GM18520 (cell line): ENCODE data around the gene PLOD2.

Experiments
- ATAC-seq: cut with Tn5 transposase; IDR thresholded peaks from one replicate; pipeline ENCODE4 v1.9.1; 2021; ENCODE audit not compliant: unreplicated experiment

Gene PLOD2

GRCh38 chr3:146101538-146101937, 59.4 kb downstream of the PLOD2 start:
- no peak for ATAC-seq

DNA sequence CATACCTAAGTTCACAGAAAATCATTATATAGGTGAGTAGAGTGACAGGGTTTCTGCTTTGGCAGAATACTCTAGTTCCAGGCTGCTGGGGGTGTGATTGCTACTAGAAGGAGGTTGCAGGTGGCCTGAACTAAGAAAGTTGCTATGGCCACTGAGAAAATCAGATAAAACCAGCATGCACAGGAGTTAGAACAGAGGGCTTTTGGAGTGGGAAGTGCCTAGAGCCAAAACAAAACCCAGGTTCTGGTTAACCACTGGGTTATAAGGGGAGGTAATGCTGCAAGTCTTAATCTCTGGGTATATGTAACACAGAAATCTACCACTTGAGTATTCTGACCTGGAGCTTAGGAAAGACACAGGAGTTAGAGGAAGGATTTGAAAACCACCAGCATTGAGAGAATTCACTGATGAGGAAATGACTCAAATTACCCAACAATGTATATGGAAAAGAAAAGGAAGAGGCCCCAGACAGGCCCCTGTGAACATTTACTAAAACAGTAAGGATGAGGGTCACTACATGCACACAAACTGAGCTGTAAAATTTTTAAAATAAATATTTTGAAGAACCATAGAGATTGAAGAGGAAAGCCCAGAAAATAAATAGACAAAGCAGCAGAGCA, 60.0 kb downstream of the PLOD2 start:
- ATAC-seq: no peak

- ATAC-seq: no peak
Measured at GRCh38 chr3:146100180-146100579, 60.8 kb downstream of the PLOD2 start.

GRCh38 chr3:146099316-146099715, 61.7 kb downstream of the PLOD2 start:
- no peak for ATAC-seq

DNA sequence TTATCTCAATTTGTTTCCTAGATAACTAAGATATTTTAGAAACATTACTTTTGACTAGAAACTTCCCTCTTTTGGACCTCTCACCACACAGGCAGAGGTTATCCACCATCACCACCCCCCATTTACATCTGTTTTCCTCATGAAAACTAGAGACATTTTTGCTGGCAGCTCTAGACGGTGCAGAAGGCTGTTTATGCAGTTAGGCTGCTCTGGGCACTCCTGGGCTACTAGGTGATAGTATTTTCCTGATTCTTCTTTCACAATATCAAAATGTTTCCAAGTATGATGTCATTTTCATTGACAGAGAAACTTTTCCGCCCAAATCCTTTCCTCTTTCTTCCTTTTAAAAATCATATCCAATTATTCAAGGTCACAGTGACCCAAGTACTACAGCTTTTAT, 67.1 kb downstream of the PLOD2 start:
- ATAC-seq: no peak

DNA sequence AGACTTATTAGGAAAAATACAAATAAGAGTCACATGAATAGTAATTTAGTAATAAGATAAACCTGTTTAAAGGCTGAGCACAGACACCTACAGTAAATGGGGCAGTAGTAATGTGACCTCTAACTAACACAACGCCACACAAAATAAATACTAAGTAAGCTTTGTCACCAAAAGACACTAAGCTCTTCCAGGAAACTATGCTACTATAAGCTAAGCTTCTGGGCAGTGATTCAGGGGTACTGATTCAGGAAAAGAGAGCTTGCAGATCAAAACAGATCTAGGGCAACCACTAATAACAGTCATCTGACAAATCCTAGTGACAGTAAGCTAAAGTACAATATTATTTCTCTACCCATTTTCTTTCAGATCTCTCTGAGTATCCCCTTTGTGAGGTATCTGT, 68.8 kb downstream of the PLOD2 start:
- no peak for ATAC-seq

DNA sequence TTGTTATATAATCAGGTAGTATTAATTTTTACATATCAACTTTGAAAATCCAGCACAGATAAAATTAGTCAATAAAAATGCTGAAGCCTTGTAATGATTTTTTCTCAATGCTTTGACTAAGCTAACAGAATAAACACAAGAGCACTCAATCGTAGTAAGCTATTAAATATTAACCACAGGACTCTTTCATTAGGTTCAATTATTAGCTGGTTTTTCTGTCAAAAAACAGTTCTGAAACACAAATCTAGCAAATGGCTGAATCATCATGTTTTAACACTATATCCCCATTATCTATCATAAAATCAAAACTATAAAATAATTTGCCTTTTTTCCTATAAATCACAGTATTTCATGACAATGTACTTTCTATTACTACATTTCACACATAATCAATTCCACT, 69.6 kb downstream of the PLOD2 start:
- ATAC-seq: no peak

DNA sequence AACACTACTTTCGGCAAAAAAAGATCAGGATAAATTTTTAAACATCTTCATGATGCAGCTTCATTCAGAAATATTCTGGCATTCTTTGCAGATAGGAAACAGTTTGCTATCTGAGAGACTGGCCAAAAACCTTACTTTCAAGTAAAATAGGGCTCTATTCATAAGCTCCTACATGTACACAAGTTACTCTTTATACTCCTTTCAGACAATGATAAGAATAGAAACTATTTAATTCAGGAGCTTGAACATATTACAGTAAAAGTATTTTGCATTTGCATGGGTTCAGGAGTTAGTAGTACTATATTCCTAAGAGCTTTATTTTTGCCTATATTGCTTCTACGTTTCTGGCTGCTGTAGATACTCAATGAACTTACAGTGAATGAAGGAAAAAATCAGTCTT, 70.5 kb downstream of the PLOD2 start:
- no peak for ATAC-seq

- ATAC-seq: no peak
Measured at GRCh38 chr3:146088840-146089239, 72.1 kb downstream of the PLOD2 start.

DNA sequence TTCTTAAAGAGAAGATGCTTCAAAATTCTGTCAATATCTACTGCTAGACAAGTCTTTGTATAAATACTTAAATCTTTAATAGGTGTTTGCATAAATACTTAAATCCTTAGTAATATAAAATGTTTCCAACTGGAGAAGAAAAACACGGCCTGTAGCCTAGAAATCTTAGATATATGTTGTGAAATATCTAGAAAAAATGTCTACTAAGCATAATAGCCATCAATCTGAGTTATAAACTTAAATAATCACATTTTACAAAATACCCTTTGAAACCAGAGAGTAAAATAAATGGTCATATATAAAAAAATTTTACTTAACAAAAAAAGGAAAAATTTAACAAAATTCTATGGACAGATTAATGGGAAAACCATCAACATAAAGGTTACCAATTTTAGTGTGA, 73.9 kb downstream of the PLOD2 start:
- ATAC-seq: no peak

- ATAC-seq: no peak
Measured at GRCh38 chr3:146086211-146086610, 74.8 kb downstream of the PLOD2 start.

DNA sequence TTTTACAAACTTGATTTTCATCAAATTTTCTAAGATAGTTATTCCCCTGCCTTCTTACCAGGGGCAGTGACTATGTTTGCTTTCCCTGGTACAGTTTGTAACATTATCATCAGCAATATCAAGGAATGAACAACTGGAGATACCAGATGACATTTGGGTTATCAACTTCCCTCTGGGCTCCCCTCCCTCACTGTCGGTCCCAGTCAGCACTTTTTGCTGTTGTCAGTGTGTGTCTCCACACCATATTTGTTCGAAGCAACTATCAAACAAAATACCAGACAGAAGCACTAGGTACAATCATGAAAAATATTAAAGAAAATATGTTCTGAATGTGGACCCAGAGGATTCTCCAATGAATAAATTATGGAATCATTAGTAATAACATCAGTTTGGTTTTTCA, 75.3 kb downstream of the PLOD2 start:
- ATAC-seq: no peak

DNA sequence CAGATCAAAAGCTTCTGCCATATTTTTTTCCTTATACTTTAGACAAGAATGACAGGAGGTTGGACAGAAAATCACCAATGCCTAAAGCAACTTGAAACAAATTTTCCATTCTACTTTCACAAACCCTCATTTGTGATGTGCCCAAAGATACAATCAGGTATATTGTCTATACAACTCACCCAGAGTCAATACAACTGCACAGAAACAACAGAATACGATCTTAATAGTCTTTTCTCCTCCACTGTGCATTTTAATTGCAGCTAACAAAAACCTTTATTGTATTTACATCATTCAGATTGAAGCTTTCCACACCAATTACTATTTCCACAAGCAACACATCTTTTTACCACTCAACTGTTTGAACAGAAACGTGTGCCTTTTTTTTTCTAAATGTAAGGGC, 80.4 kb downstream of the PLOD2 start:
- ATAC-seq: no peak

- no peak for ATAC-seq
Measured at GRCh38 chr3:146078031-146078430, 83.0 kb downstream of the PLOD2 start.

- ATAC-seq: no peak
Measured at GRCh38 chr3:146077181-146077580, 83.8 kb downstream of the PLOD2 start.

GRCh38 chr3:146072824-146073223, 88.2 kb downstream of the PLOD2 start:
- ATAC-seq: no peak

GRCh38 chr3:146072061-146072460, 88.9 kb downstream of the PLOD2 start:
- ATAC-seq: no peak

DNA sequence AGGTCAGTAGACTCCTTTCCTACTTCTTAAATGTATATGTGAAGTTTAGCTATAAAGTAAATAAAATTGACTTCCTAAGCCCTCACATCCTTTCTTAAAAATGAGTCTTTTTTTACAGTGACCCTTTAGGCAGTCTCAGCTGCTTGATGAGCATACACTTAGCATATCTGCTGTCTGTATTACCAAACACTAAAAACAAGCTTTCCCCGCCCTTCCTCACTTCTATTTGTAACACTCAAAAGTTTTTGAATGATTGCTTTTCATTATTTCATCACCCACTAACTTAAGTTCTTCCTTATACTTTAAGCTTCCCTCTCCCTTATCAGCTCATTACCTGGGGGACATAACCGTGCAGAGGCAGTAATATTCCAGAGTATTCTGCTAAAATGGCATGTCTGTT, 89.4 kb downstream of the PLOD2 start:
- no peak for ATAC-seq

DNA sequence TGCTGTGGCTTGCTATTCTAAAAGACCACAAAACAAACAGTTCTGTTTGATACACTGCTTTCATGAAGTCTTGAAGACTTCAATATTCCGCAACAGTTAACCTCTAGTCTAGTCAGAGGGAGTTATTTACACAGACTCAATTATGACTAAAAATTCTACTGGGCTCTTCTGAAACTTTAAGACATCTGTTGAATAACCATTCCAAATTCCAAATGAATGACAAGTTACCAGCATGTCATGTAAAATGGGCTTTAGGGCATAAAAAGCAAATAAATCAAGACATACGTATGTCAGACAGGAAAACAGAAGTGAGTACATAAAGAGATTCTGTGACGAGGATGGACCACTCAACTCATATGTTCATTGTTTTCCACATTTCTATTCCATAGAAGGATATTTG, 93.9 kb downstream of the PLOD2 start:
- no peak for ATAC-seq

GRCh38 chr3:146065573-146066006, 95.4 kb downstream of the PLOD2 start:
- ATAC-seq: no peak

DNA sequence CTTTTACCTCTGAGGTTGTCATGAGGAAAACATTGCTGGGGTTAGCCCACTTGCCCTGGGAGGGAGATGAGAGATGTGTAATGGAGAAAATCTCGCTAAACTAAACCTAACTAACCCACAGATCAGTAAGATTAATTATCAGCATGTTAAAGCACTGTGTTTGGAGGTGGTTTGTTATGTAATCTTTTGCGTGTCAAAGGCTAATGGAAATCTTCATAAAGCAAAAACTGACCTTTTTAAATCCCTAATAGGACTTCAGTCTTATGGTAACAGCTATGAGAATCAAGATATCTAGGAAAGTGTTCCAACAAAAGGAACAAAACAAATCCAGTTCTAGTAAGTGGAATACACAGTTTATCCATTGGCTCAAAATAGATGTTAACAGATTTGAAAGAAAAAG, 102.7 kb downstream of the PLOD2 start:
- ATAC-seq: no peak

GRCh38 chr3:146052791-146053310, 108.1 kb downstream of the PLOD2 start:
- ATAC-seq: no peak

DNA sequence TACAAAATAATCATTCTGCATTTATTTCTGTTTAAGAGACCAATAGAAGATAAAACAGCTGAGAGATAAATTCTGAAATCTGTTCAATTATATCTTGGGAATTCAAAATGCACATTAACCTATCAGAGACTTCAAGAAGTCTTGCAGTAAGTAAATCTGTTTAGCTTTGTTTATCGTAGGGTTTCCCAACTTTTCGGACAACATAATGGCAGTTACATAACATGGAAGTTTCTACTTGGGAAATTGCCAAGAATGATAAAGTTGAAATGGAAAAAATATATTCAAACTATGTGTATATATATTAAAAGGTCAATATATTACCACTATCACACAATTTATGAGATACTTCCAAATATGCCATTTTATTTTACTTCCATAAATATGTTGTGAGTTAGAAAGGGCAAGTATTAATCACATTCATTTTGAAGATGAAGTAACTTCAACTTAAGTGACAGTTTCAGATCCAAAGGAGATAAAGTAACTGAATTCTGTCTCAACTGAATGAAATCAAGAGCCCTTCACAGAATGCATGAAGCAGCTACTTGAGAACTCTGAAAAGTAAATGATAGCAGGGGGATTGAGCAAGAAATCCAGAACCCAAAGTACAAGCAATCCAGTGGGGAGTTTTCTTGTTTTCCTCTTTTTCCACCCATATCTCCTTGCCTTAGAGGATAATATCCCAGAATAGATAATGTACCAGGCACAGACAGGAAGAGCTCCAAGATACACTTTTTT, 108.8 kb downstream of the PLOD2 start:
- no peak for ATAC-seq
